ENCODE results near the gene IZUMO2. TPM values are rescaled to one million over a fixed set of nuclear protein-coding genes. Genes with fewer than 3 reads are reported as not detected.
"Not testable (repeated sequence)": the region's sequence is repeated elsewhere in the genome, so short reads cannot be mapped to it uniquely, and the experiment has no call there.

The IZUMO2 gene
- polyA plus RNA-seq, 1 donor (not counting 4 experiments of a cell fraction or from before 2014, with no cell fraction given), result not detected

- H3K27ac ChIP-seq (ENCODE audit: control insufficient read depth, insufficient read depth, low read length); H3K4me2 ChIP-seq (ENCODE audit: control insufficient read depth, extremely low read depth, insufficient read depth, low read depth, low read length); H4K20me1 ChIP-seq (ENCODE audit: control insufficient read depth, extremely low read depth, insufficient read depth, low read length); dilution Hi-C loops (cut with MboI; ENCODE audit: extremely low pct_ligation_motif_present, low sequenced_read_pairs); H3K9me3 ChIP-seq (ENCODE audit: control insufficient read depth, low read depth, low read length); DNase-seq (ENCODE audit: low read depth, low spot score); H3K9ac ChIP-seq (ENCODE audit: control insufficient read depth, extremely low read depth, insufficient read depth, low read length); H3K4me3 ChIP-seq (ENCODE audit: control insufficient read depth in 2 of 3, extremely low read depth in 1 of 3, insufficient read depth in 2 of 3, low read depth in 1 of 3, low read length in 3 of 3); H3K4me1 ChIP-seq (ENCODE audit: control insufficient read depth, extremely low read depth, insufficient read depth, low read length); H3K36me3 ChIP-seq (ENCODE audit: control insufficient read depth in 2 of 2, extremely low read depth in 1 of 2, insufficient read depth in 2 of 2, low read length in 2 of 2); H3K9me1 ChIP-seq (ENCODE audit: control insufficient read depth, extremely low read depth, insufficient read depth, low read length); FAIRE-seq; H3K79me2 ChIP-seq (ENCODE audit: control insufficient read depth, insufficient read depth, low read length); H2AFZ ChIP-seq (ENCODE audit: control insufficient read depth, low read length); H3K27me3 ChIP-seq (ENCODE audit: control insufficient read depth, extremely low read depth, insufficient read depth, low read length): not testable (repeated sequence)
These were observed 59.7 kb downstream of the IZUMO2 start for GRCh38 chr19:50103405-50103804.

Other genes starting within 250 kb of the IZUMO2 start
- gene ATF5, start 234.1 kb downstream of the IZUMO2 start, polyA plus RNA-seq, result 4.6 to 9.3 TPM (median 6.0 TPM) in 3 replicates
- gene NUP62, start 233.8 kb downstream of the IZUMO2 start, polyA plus RNA-seq, result 10.1 to 16.6 TPM (median 12.9 TPM) in 3 replicates
- not detected in 3 replicates for gene SIGLEC11, start 202.1 kb downstream of the IZUMO2 start, polyA plus RNA-seq
- gene VRK3, start 137.9 kb downstream of the IZUMO2 start, polyA plus RNA-seq, result 15.6 to 36.0 TPM (median 16.2 TPM) in 3 replicates
- 5.4 to 9.3 TPM (median 7.7 TPM) in 3 replicates for gene ZNF473, start 137.3 kb downstream of the IZUMO2 start, polyA plus RNA-seq
- 0.14 to 0.55 TPM (median 0.20 TPM) in 3 replicates for gene MYH14, start 40.3 kb upstream of the IZUMO2 start, polyA plus RNA-seq
- 0.01 to 0.08 TPM in 2 of 3 replicates, not detected in the other for gene KCNC3, start 166.1 kb upstream of the IZUMO2 start, polyA plus RNA-seq
- 0.51 to 2.8 TPM (median 0.94 TPM) in 3 replicates for gene NAPSA, start 202.4 kb upstream of the IZUMO2 start, polyA plus RNA-seq
- 19.5 to 32.3 TPM (median 27.4 TPM) in 3 replicates for gene NR1H2, start 213.2 kb upstream of the IZUMO2 start, polyA plus RNA-seq
- 8.7 to 12.2 TPM (median 10.7 TPM) in 3 replicates for gene POLD1, start 221.1 kb upstream of the IZUMO2 start, polyA plus RNA-seq

Data from keratinocyte (primary cell).